ENCODE data around the gene DIDO1. TPM values are rescaled to one million over a fixed set of nuclear protein-coding genes. Genes with fewer than 3 reads are reported as not detected.

Gene DIDO1
- 10 to 100 TPM; 17.3 TPM for polyA plus RNA-seq

DNA sequence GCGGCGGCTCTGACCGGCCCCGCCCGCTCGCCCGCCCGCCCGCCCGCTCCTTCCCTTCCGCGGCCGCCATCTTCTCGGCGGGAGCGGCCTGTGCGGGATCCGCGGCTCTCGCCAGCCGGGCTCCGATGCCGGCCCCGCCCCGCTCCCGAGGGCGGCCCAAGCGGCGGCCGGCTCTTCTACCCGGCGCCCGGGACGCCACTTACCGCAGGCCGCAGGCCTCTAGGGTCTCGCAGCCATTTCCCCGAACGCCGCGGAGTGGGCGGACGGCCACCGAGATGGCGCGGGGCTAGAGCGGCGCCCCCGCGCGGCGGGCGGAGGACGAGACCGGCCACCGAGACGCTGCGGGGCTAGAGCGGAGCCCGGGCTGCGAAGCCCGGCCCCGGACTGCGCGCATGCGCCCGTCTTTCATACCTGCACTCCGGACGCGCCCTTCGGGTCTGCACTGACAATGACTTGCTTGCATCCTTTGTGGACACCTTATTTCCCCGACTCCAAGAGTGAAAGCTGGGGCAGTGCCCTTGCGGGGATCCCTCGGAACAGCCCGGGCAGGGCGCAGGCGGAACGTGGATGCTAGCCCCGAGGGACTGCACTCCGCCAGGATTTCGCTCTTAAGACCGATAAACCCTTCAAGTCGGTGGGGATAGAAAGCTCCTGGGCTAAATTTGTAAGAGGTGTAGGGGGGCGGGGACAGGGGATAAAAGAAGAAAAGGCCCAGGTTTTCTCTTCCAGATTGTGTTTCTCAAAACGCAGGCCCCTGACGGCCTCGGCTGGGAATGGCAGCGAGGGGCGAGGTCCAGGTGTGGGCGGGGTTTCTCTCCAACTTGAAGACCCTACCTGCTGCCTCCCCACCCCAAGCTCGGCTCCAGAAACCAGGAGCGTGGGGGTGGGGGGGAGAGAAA is at the start of gene DIDO1:
DIDO1 (minus strand) TSS at position 277 of the 899 bp plus-strand sequence.
- H3K9me3 ChIP-seq (ENCODE audit: control insufficient read depth in 2 of 2, insufficient read depth in 1 of 2, low read depth in 1 of 2, low read length in 1 of 2): no peaks in the 10 kb centered on the region
- peak within 1 kb of the TSS; percentile 97 to 99 for H3K27ac ChIP-seq (ENCODE audit: low read depth in 2 of 2, low read length in 1 of 2)
- peaks cover 0 to 4% of the 10 kb centered on the region in 2 donors for H3K36me3 ChIP-seq (ENCODE audit: control insufficient read depth in 2 of 2, insufficient read depth in 2 of 2, low read length in 1 of 2)
- no peaks in the 10 kb centered on the region for H3K27me3 ChIP-seq (ENCODE audit: control insufficient read depth in 1 of 2, insufficient read depth in 2 of 2, low read length in 2 of 2)
- peaks cover 6 to 19% of the 10 kb centered on the region in 2 donors for H3K4me1 ChIP-seq (ENCODE audit: control insufficient read depth in 2 of 2, insufficient read depth in 2 of 2, low read length in 1 of 2)
- WGBS, 2 donors: 1% methylated on average over 75 to 92 of the region's 92 CpGs
- peak within 1 kb of the TSS; percentile 88 to 99 for H3K4me3 ChIP-seq (ENCODE audit: low read depth in 1 of 2, low read length in 2 of 2)

DNA sequence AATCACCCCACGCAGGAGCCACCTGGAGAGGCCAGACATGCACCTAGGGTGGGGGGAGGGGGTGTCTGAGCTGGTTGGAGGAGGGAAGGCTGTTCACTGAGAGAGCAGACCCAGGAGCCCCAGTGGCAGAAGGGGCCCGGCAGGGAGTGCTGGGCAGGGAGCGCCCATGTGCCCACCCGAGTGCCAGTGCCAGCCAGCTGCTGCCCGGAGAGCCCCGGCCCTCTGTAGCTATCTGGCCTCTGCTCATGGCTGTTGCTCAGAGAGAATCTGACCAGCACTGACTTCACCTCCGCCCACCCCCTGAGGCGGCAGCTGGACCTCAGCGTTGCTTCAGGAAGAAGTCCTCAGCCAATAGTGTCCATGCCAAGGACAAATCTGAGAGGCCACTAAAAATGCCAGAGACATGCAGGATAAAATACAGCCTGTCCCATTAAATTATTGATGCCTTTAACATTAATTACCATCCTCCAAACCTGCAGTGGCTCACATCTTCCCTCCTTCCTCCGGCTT is 49.0 kb upstream of the DIDO1 start:
- 65 to 74% methylated on average over 10 of the region's 10 CpGs for WGBS, 2 donors
- Histone ChIP-seq H3K27me3 (ENCODE audit: control insufficient read depth in 1 of 2, insufficient read depth in 2 of 2, low read length in 2 of 2) (peaks cover 0 to 25% of the 10 kb centered on the region in 2 donors), H3K4me3 (ENCODE audit: low read depth in 1 of 2, low read length in 2 of 2) (no peak overlapping the region), H3K9me3 (ENCODE audit: control insufficient read depth in 2 of 2, insufficient read depth in 1 of 2, low read depth in 1 of 2, low read length in 1 of 2) (peaks cover 0 to 6% of the 10 kb centered on the region in 2 donors), H3K4me1 (ENCODE audit: control insufficient read depth in 2 of 2, insufficient read depth in 2 of 2, low read length in 1 of 2) (peaks cover 3 to 6% of the 10 kb centered on the region in 2 donors), H3K36me3 (ENCODE audit: control insufficient read depth in 2 of 2, insufficient read depth in 2 of 2, low read length in 1 of 2) (no peaks in the 10 kb centered on the region), H3K27ac (ENCODE audit: low read depth in 2 of 2, low read length in 1 of 2) (no peak overlapping the region)

DNA sequence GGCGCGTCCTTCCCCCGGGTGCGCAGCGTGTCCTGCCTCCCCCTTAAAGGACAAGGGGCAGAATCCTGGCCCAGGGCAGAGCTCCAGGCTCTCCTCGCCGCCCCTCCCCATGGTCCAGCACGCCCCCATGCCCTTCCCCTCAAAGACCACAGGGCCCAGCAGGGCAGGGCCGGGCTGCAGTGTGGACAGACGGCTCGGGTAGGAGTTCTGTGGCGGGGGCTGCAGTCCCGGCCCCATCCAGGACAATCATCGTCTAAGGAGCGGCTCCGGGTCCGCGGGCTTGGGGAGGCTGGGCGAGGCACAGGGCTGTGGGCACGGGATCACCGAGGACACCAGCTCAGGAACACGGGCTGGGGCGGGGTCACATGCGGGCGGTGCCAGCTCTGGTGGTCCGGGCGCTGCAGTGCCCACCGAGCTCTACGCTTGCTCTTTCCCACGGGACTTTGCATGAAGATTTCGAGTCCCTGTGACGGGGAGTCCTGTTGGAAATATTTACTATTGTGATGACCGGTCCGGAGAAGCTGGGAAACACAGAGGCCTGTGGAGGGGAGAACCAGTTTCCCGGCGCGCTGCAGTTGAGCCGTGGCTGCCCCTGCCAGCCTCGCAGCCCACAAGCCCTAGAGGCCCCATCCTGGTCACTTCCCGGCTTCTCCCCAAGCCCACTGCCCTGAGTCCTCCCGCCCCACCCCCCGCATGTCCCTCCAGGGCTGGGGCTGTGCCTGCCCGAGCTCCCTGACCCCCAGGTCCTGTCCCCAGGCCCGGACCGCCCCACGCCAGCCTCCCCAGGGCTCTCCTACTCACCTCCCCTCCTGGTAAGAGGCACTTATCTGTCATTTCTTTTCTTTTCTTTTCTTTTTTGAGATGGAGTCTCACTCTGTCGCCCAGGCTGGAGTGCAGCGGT is 46.8 kb upstream of the DIDO1 start:
- peaks cover 3 to 6% of the 10 kb centered on the region in 2 donors for H3K4me1 ChIP-seq (ENCODE audit: control insufficient read depth in 2 of 2, insufficient read depth in 2 of 2, low read length in 1 of 2)
- no peak overlapping the region for H3K27ac ChIP-seq (ENCODE audit: low read depth in 2 of 2, low read length in 1 of 2)
- peaks cover 0 to 6% of the 10 kb centered on the region in 2 donors for H3K9me3 ChIP-seq (ENCODE audit: control insufficient read depth in 2 of 2, insufficient read depth in 1 of 2, low read depth in 1 of 2, low read length in 1 of 2)
- WGBS, 2 donors: 13 to 17% methylated on average over 43 to 48 of the region's 48 CpGs
- H3K36me3 ChIP-seq (ENCODE audit: control insufficient read depth in 2 of 2, insufficient read depth in 2 of 2, low read length in 1 of 2): no peaks in the 10 kb centered on the region
- no peak overlapping the region for H3K4me3 ChIP-seq (ENCODE audit: low read depth in 1 of 2, low read length in 2 of 2)
- peaks cover 0 to 19% of the 10 kb centered on the region in 2 donors for H3K27me3 ChIP-seq (ENCODE audit: control insufficient read depth in 1 of 2, insufficient read depth in 2 of 2, low read length in 2 of 2)

DNA sequence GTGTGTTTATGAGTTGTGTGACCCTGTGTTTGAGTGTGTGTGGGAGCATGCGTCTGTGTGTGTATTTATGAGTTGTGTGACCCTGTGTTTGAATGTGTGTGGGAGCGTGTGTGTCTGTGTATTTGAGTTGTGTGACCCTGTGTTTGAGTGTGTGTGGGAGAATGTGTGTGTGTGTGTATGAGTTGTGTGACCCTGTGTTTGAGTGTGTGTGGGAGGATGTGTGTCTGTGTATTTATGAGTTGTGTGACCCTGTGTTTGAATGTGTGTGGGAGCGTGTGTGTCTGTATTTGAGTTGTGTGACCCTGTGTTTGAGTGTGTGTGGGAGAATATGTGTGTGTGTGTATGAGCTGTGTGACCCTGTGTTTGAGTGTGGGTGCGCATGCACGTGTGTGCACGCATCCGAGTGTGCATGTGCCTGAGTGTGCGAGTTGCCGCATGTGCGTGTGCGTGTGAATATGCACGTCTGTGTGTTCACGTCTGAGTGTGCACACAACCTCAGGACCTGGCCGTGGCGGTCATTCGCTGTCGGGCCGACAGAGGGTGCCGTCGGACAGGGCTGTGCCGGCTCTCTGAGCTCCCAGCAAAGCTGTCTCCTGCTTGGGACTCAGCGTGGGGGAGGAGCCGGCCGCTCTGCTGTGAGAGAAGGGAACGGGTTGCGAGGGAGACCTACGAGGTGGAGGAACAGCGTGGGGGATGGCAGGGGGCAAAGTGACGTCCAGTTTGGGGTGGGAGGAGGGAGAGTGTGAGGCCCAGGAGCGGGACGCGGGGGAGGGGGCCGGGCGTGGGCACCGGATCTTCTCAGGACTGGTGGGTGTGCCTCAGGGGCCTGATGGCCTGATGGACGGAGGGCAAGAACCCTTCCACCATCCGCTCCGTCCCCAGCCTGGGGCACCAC is 45.9 kb upstream of the DIDO1 start:
- Histone ChIP-seq H3K4me3 (ENCODE audit: low read depth in 1 of 2, low read length in 2 of 2) (no peak overlapping the region), H3K27ac (ENCODE audit: low read depth in 2 of 2, low read length in 1 of 2) (no peak overlapping the region), H3K36me3 (ENCODE audit: control insufficient read depth in 2 of 2, insufficient read depth in 2 of 2, low read length in 1 of 2) (no peaks in the 10 kb centered on the region), H3K4me1 (ENCODE audit: control insufficient read depth in 2 of 2, insufficient read depth in 2 of 2, low read length in 1 of 2) (peaks cover 3 to 6% of the 10 kb centered on the region in 2 donors), H3K27me3 (ENCODE audit: control insufficient read depth in 1 of 2, insufficient read depth in 2 of 2, low read length in 2 of 2) (peaks cover 0 to 19% of the 10 kb centered on the region in 2 donors), H3K9me3 (ENCODE audit: control insufficient read depth in 2 of 2, insufficient read depth in 1 of 2, low read depth in 1 of 2, low read length in 1 of 2) (peaks cover 0 to 3% of the 10 kb centered on the region in 2 donors)
- 6% methylated on average over 35 to 38 of the region's 38 CpGs for WGBS, 2 donors

DNA sequence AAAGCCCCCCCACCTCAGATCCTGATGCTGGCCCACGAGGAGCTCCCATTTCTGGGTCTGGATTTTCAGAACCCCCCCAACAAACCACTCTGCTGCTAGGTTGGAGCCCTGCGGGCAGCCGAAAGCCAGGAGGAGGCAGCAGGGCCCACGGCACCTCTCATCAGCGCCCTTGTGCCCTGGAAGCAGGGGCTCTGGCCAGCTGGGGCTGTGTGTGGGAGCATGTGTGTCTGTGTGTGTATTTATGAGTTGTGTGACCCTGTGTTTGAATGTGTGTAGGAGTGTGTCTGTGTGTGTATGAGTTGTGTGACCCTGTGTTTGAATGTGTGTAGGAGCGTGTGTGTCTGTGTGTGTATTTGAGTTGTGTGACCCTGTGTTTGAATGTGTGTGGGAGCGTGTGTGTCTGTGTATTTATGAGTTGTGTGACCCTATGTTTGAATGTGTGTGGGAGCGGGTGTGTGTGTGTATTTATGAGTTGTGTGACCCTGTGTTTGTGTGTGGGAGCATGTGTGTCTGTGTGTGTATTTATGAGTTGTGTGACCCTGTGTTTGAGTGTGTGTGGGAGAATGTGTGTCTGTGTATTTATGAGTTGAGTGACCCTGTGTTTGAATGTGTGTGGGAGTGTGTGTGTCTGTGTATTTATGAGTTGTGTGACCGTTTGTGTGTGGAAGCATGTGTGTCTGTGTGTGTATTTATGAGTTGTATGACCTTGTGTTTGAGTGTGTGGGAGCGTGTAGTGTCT is 45.1 kb upstream of the DIDO1 start:
- WGBS, 2 donors: 65 to 75% methylated on average over 10 of the region's 10 CpGs
- H3K27me3 ChIP-seq (ENCODE audit: control insufficient read depth in 1 of 2, insufficient read depth in 2 of 2, low read length in 2 of 2): peaks cover 0 to 19% of the 10 kb centered on the region in 2 donors

DNA sequence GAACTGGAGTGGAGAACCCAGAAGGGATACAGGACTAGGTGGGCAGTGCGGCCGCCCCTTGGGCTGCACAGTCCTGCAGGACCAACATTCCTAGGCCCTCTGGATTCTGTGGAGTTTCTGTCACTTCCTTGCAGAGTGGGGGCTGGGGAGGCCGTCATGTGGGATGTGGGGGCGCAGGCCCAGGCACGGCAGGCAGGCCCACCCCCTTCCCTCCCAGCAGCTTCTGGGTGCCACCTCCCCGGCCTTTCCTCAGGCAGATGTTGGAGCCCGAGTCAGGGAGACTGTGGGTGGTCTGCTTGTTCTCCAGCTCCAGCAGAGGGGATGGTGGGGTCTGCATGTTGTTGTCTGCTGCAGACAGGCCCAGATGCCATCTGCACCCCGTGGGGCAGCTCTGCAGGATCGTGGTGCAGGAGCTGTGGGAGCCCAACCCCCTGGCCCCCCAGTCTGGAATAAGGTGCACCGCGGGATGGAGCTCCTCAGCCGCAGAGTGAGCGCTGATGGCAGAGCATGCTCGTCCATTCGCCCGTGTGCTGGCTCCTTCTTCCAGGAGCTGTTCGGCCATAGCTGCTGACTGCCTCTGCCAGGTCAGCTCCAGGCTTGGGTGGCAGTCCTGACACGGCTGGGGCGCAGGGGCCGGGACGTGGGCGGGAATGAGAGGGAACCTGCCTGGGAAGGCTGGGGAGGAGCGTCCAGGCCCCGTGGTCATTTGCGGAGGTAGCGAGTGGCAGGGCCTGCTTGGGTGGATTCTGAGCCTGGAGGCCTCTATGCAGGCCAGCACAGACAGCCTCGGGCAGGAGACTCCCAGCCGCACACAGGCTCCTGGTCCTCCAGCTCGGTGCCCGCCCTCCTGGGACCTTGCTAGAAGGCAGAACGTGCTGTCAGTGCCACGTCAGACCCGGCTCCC is 44.3 kb upstream of the DIDO1 start:
- Histone ChIP-seq H3K4me3 (ENCODE audit: low read depth in 1 of 2, low read length in 2 of 2) (no peak overlapping the region), H3K27me3 (ENCODE audit: control insufficient read depth in 1 of 2, insufficient read depth in 2 of 2, low read length in 2 of 2) (peaks cover 0 to 19% of the 10 kb centered on the region in 2 donors), H3K4me1 (ENCODE audit: control insufficient read depth in 2 of 2, insufficient read depth in 2 of 2, low read length in 1 of 2) (peaks cover 3 to 6% of the 10 kb centered on the region in 2 donors), H3K27ac (ENCODE audit: low read depth in 2 of 2, low read length in 1 of 2) (no peak overlapping the region), H3K9me3 (ENCODE audit: control insufficient read depth in 2 of 2, insufficient read depth in 1 of 2, low read depth in 1 of 2, low read length in 1 of 2) (peaks cover 0 to 3% of the 10 kb centered on the region in 2 donors), H3K36me3 (ENCODE audit: control insufficient read depth in 2 of 2, insufficient read depth in 2 of 2, low read length in 1 of 2) (no peaks in the 10 kb centered on the region)
- WGBS, 2 donors: 44 to 55% methylated on average over 33 of the region's 33 CpGs

More for the DNA sequence above, 45.1 kb upstream of the DIDO1 start:
- Histone ChIP-seq H3K4me1 (ENCODE audit: control insufficient read depth in 2 of 2, insufficient read depth in 2 of 2, low read length in 1 of 2) (peaks cover 3 to 6% of the 10 kb centered on the region in 2 donors), H3K27ac (ENCODE audit: low read depth in 2 of 2, low read length in 1 of 2) (no peak overlapping the region), H3K36me3 (ENCODE audit: control insufficient read depth in 2 of 2, insufficient read depth in 2 of 2, low read length in 1 of 2) (no peaks in the 10 kb centered on the region), H3K4me3 (ENCODE audit: low read depth in 1 of 2, low read length in 2 of 2) (no peak overlapping the region), H3K9me3 (ENCODE audit: control insufficient read depth in 2 of 2, insufficient read depth in 1 of 2, low read depth in 1 of 2, low read length in 1 of 2) (peaks cover 0 to 3% of the 10 kb centered on the region in 2 donors)

DNA sequence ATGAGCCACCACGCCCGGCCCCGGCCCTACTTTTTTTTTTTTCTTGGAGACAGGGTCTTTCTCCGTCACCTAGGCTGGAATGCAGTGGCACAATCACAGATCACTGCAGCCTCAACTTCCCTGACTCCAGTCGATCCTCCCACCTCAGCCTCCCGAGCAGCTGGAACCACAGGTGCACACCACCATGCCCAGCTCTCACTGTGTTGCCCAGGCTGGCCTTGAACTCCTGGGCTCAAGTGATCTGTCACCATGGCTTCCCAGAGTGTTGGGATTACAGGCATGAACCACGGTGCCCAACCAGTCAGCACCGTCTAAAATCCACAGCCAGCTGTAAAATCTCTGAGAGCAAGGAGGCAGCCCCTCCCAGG is 43.6 kb upstream of the DIDO1 start:
- 78 to 81% methylated on average over 8 of the region's 8 CpGs for WGBS, 2 donors

More for the DNA sequence above, 43.6 kb upstream of the DIDO1 start:
- no peak overlapping the region for H3K27ac ChIP-seq (ENCODE audit: low read depth in 2 of 2, low read length in 1 of 2)
- peaks cover 3 to 6% of the 10 kb centered on the region in 2 donors for H3K4me1 ChIP-seq (ENCODE audit: control insufficient read depth in 2 of 2, insufficient read depth in 2 of 2, low read length in 1 of 2)
- H3K27me3 ChIP-seq (ENCODE audit: control insufficient read depth in 1 of 2, insufficient read depth in 2 of 2, low read length in 2 of 2): peaks cover 0 to 19% of the 10 kb centered on the region in 2 donors
- no peaks in the 10 kb centered on the region for H3K36me3 ChIP-seq (ENCODE audit: control insufficient read depth in 2 of 2, insufficient read depth in 2 of 2, low read length in 1 of 2)
- no peak overlapping the region for H3K4me3 ChIP-seq (ENCODE audit: low read depth in 1 of 2, low read length in 2 of 2)
- H3K9me3 ChIP-seq (ENCODE audit: control insufficient read depth in 2 of 2, insufficient read depth in 1 of 2, low read depth in 1 of 2, low read length in 1 of 2): peaks cover 0 to 3% of the 10 kb centered on the region in 2 donors

Measured in esophagus (tissue), 2 donors.